ENCODE results near the gene CXCL1. TPM values are rescaled to one million over a fixed set of nuclear protein-coding genes. Genes with fewer than 3 reads are reported as not detected.
"Not testable (repeated sequence)": the region's sequence is repeated elsewhere in the genome, so short reads cannot be mapped to it uniquely, and the experiment has no call there.

The CXCL1 gene
- total RNA-seq, 1 donor from 2014 or later = 0.86 TPM

DNA sequence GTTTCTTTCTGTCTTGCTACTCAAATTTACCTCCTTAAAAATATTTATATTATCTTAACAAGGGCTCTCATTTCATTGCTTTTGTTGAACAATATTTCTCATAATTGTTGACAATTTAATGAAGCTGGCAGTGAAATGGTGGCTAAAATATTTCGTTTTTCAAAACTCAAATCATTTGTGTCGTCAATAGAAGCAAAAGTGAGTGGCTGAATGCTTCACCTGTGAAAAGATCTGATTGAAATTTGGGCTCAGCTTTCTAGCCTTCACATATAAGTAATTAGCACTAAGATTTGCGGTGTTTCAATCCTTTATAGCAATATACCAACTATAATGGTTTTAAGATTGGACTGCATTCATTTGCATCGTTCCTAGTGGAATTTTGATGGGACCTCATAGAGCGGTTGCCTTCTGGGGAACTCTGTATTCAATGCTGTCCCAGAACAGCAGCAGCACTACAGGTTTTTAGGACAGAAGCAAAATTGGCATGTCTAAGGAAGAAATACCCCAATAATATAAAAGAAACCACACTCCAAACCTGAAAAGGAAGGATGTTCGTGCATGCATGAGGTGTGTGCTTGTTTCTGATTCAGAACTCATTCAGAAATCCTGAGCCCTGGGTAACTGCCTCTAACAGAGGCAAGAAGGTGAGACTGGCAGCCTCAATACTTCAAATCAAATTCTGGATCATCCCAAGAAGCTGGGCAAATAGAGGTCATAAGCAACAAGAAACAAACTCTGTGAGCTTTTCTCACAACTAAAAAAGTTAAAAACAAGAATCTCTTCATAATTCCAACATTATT is 2.5 kb downstream of the CXCL1 start:
- intact Hi-C loops (cut with DNase I) = no loop called here
- DNase-seq (ENCODE audit: low spot score) = no peak

DNA sequence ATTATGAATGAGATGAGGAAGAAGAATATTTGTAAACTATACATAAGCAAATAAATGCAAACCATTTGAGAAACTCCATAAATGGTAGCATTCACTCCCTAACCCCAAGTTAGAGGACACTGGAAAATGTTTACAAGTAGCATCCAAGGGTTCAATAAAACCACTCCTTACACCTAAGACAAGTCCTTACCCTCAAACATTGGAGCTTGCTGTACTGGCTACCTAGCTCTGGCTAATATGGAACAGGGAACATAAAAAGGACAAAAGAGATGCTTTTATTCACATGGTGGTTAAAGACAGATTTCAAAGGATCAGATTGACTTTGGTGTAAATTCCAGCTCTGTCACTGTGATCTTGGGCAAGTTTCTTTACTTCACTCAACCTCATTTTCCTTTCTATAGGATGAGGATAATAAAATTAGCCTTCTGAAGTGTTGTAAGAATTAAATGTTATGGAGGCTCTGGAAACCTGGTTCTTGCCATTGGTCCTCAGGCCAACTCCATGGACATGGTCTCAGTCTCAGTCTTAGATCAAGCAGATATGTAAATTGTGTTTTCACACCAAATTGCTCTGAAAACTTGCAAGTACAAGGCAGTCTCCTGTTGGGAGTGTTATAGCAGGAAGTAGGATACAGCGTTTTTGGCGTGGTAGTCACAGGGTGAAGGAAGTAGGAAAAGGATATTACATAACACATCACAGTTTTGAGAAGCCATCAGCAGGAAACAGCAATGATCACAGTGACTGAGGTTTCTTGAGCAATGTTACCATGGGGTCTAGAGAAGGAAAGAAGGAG is 3.3 kb downstream of the CXCL1 start:
- no peak for DNase-seq (ENCODE audit: low spot score)
- intact Hi-C loops (cut with DNase I) = no loop called here

DNA sequence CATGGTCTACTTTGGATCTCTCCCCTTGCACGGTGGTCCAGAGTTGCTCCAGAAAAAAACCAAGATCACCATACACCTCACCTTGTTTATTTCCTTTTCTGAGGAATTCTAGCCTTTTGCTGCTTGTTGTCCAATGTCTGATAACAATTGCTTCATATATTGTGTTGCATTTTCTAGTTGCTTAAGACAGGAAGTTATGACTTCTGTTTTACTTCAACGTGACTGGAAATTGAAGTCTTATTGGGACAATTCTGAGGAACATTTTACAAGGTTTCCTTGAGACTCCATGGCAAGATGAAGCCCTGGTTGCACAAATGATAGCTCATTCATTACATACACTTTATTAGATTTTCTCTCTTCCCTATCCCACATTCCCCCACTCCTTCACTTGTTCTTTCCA is 5.2 kb downstream of the CXCL1 start:
- intact Hi-C loops (cut with DNase I) = no loop called here
- no peak for DNase-seq (ENCODE audit: low spot score)

DNA sequence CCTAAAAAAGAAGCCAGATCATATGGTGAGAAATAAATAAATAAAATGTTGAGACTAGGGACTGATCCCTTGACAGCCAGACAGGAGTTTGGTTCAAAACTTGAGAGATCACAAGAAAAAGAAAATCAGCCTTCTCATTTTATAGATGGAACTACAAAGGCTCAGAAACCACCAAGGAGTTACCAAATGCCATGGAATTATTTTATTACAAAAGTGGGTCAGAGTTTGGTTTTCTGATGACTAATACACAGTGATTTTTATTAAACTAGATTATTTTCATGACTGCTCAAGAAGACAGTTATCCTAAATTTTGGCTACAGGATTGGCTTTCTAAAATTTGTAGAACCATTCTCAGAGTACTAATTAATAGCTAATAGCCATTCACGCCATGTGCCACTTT is 6.2 kb downstream of the CXCL1 start:
- intact Hi-C loops (cut with DNase I) = no loop called here
- DNase-seq (ENCODE audit: low spot score) = no peak

DNA sequence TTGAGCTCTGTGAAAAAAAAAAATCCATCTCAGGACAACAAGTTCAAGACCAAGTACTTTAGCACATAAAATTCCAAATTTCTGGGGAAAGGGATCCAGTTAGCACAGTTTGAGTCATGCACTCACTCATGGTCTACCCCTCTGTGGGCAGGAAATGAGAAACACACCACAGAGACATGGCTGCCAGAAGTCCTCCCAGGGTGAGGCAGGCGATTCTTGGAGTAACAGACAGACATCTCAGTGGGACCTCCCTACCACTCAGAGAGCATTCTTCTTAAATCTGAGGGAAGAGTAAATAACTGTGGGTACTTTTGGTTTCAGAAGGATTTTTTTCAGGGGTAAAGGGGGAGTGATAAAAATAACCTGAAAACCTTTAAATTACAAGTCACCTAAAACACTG is 14.1 kb downstream of the CXCL1 start:
- no peak for DNase-seq (ENCODE audit: low spot score)
- intact Hi-C loops (cut with DNase I) = no loop called here

DNA sequence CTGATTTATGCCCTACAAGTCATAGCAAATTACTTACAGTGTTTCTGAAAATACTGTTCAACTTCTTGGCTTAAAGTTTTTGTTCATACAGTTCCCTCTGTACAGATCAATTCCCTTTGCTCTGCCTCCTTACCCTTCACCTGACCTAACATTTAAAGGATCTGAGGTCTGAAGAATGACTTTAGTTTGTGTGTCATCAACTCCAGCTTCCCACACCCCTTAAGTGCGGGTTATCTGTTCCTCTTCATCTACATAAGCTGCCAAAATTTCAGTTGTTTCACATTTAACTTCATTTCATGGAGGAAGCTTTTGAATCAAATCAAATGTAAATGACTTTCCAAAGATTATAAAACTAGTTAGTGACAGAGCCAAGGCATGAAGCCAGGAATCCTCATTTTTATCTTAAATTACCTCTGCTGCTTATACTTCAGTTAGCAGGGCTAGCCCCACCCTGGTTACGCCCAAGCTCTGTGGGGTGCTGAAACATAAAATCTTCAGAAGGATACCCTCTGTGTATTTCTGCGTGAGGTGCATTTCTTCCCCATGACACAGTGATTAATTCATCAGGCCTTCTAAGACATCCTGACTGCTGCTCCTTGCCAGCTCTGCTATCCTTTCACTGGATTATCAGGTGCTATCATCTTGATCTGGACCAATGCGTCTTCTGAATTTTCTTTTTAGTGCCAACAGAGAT is 16.5 kb downstream of the CXCL1 start:
- intact Hi-C loops (cut with DNase I) = no loop called here
- no peak for DNase-seq (ENCODE audit: low spot score)

DNA sequence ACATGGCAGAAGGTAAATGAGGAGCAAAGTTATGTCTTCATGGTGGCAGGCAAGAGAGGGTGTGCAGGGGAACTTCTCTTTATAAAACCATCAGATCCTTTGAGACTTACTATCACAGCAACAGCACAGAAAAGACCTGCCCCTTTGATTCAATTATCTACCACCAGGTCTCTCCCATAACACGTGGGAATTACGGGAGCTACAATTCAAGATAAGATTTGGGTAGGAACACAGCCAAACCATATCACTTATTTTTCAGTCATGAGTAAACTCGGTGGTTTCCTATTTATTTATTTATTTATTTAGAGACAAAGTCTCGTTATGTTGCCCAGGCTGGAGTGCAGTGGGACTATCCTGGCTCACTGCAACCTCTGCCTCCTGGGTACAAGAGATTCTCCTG is 22.1 kb downstream of the CXCL1 start:
- intact Hi-C loops (cut with DNase I) = no loop called here
- no peak for DNase-seq (ENCODE audit: low spot score)

DNA sequence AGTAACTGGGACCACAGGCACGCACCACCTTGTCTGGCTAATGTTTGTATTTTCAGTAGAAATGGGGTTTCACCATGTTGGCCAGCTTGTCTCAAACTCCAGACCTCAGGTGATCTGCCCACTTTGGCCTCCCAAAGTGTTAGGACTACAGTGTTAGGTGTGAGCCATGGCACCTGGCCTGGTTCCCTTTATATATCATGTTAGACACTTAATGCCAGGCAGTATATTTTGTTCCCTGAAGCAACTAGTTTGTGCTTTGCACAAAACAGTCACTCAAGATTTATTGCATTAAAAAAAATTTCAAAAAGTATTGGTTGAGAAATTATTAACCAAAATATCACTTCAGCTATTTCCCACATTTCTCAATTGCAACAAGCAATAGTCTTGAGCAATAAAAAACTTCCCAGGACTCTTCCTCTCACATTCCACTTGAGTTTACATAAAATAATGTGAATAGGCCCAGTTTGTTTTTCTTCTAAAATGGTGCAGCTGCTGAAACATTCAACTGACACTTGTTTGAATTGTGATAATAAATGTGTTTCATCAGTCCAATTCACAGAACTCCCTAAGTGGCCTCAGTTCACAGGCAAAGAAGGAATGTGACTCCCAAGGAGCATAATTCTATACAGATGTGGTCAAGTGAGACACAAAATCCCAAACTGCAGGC is 22.7 kb downstream of the CXCL1 start:
- intact Hi-C loops (cut with DNase I) = no loop called here
- DNase-seq (ENCODE audit: low spot score) = no peak

DNA sequence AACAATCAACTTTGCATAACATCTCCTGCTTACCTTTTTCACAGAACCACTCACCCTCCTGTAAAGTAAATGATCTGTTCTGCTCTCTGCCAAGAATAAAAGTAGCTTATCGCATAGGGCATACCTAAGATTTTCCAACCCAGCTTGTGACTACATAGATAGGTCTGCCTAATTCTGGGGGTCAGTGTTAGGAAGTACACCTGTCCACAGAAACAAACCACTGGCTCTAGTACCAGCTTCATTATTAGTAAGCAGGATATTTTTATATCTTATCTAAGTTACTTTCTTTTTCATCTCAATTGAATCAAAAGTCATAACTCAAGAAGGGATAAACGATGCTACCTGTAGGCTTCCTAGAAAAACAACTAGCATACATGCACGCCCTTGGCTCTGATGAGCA is 23.8 kb downstream of the CXCL1 start:
- intact Hi-C loops (cut with DNase I) = no loop called here
- DNase-seq (ENCODE audit: low spot score) = no peak

DNA sequence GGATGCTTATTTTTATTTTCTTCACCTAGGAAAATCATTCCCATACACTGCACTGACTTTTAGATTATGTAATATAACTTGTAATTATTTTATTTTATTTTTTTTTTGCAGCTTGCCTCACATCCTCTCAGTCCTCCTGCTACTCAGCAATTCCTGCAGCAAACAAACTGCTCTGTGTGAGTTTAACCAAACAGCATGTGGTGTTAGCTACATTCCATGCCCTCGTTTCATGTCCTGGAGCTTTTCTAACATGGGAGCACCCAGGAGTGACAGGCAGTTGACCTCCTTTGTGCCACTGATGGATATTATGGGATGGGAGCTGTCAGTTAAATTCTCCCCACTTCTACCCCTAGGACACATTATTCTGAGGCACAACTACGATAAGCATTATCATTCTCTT is 24.8 kb downstream of the CXCL1 start:
- intact Hi-C loops (cut with DNase I) = no loop called here
- DNase-seq (ENCODE audit: low spot score) = no peak

DNA sequence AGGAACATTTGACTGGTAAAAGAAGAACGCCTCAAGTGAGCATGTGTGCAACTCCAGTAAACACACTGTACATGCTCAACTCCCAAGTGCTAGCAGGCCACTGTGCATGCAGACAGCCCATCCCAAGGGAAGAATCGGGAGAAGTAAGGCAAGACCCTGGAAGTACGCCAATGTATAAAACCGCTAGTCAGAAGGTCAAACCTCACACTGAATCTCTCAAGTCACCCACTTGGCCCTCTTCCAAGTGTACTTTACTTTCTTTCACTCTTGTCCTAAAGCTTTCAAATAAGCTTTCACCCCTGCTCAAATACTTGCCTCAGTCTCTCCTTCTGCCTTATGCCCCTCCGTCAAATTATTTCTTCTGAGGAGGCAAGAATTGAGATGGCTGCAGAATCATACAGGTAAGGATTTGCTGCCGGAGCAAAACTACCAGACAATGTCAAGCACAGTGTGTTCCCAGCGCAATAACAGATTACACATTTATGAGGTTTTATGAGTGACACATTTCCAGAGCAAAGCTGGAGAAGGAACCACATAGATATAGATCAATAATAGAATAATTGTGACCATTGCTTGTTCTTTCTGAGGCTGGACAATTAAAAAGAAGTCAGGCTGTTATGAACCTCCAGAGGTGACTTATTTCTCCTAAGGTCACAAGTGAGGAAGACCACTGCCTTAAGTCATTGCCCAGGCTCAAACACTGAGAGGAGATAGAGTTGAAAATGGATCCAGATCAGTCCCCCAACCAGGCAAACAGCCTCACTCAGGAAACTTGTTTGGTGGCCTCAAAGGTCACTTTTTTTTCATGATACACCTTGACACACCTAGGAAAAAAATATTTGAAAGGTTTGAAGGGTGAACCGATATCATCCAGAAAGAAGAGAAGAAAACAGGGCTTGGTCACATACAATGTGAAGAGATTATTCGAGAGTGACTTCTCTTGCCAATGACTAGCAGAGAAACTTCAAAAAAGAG is 26.3 kb downstream of the CXCL1 start:
- intact Hi-C loops (cut with DNase I) = no loop called here
- DNase-seq (ENCODE audit: low spot score) = no peak

DNA sequence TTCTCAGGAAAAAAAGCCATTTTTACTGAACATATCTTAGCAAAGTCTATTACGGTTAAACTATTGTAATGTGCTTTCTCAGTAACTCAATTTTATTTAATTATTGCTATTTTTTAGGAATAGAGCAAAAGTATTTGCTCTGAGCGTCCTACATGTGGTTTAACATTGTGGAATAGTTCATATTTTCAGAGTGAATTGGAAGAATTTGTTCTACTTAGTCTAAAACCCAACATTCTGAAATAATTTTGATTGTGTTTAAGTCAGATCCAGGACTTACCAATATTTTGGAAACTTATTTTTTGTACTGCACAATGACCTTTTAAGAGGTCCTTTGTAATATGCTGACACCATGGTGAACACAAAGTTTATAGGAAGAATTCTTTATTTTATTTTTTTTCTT is 27.2 kb downstream of the CXCL1 start:
- intact Hi-C loops (cut with DNase I) = no loop called here
- no peak for DNase-seq (ENCODE audit: low spot score)

DNA sequence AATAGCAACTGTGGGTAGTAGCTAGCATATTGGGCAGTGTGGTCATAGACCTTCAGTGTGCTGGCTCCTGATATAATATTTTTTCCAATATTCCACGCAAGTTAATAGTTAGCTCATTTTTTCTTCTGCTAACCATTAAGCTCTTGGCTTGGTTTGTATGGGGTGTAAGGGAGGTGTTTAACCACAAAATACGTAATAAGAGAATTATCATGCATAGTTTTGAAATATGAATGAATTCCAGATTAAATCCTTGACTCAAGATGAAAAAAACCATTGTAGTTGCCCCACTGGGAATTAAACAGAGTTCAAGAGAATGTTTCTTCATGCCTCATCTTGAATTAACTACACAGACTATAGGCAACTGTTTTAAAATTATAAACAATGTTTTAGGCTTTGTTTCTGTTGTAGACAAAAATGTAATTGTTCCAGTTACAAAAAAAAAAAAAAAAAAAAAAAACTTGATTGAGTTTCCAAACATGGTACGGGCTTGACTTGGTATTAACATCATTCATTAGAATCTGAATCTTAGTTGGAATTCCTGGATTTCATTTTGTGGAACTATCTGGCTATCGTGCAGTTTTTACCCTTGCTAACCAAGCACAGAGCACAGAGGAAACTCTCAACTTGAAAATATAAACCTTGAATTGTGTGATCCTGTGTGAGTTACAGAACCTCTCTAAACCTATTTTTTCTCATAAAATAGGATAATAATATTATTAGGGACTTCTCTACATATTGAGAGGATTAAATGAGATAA is 28.4 kb downstream of the CXCL1 start:
- DNase-seq (ENCODE audit: low spot score) = no peak

DNA sequence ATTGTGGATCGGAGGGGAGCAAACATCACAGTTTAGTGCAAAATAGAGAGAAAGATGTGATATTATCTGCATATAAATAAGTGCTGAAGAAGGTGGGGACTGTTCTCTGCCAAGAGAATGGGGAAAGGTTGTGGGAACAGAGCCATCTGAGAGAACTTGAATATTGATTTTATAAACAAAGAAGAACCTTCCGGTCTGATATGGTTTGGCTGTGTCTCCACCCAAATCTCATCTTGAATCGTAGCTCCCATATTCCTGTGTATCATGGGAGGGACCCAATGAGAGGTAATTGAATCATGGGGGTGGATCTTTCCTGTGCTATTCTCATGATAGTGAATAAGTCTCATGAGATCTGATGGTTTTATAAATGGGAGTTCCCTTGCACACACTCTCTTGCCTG is 30.1 kb downstream of the CXCL1 start:
- intact Hi-C loops (cut with DNase I); DNase-seq (ENCODE audit: low spot score): not testable (repeated sequence)

More for the DNA sequence above, 28.4 kb downstream of the CXCL1 start:
- intact Hi-C loops (cut with DNase I) = no loop called here

DNA sequence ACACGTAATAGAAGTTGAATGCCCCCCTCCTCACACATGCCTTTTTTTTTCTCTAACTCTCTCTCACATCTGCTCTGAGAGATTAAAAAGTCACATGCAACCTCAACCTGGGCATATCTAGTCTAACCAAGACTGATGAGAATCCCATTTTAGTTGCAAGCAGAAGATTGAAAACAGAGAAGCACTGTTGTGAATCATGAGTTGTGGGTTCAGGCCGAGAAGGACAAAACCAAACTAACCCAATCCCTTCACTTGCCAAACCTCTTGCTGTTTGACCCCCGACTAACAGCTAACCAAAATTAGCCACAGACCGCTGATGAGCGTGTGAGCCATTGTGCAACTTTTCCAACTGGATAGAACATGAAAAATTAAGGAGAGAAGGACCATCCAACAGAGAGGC is 31.8 kb downstream of the CXCL1 start:
- no peak for DNase-seq (ENCODE audit: low spot score)
- intact Hi-C loops (cut with DNase I) = no loop called here

DNA sequence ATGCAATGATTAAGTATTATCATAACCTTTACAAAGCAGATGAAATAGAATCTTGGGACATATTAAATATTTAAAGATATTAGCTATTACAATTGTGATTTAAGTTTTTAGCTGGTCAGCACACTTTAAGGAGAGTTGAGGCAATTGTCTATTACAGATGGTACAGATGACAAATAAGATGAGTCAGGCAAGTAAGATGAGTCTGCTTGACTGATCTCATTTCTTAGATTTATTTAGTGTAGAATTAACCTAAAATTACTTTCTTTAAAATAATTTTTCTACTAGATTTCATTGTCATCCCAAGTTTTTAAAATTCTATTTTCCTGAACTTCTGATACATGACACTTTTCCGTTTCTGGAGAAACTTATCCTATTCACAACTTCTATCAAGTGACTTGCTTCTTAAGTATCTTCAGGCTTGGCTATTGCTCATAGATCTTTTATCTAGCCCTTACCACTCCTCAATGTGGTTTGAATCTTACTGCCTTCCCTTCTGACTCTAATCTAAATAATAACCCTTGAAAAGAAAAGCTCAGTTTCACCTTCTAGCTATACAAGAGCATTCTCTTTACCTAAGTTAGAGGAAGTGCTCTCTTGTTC is 32.9 kb downstream of the CXCL1 start:
- intact Hi-C loops (cut with DNase I) = no loop called here
- no peak for DNase-seq (ENCODE audit: low spot score)

DNA sequence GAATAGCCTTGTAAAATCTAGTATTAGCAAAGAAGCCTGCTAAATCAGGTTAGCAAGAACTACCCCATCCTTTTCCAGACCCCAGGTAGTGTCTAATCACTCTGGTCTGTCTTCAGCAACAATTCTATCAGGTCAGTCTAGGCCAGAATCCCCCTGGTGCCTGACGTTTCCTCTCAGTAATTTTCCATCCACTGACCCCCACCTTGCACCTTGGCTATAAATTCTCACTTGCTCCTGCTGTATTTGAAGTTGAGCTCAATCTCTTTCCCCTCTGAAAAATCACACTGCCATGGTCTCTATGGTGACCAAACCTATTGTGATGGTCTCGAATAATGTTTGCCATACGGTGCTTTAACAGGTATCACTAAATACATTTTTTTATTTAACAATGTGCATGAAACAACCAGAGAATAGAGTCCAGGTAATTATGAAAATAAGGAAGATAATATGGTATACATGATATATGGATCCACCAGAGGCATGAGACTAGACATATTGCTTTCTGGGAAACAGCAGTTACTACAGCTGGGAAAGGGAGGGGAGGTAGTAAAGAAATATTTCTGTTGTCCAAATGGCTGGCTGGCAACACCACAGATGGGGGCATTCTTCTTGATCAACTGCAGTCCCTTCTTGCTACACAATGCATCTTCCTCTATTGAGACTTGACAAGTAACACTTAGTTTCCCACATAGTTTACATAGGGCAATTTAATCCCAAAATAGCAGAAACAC is 33.8 kb downstream of the CXCL1 start:
- intact Hi-C loops (cut with DNase I) = no loop called here
- no peak for DNase-seq (ENCODE audit: low spot score)

Measured in cardiac septum (tissue), 1 donor.